ENCODE results near the gene IPO11.

DNA sequence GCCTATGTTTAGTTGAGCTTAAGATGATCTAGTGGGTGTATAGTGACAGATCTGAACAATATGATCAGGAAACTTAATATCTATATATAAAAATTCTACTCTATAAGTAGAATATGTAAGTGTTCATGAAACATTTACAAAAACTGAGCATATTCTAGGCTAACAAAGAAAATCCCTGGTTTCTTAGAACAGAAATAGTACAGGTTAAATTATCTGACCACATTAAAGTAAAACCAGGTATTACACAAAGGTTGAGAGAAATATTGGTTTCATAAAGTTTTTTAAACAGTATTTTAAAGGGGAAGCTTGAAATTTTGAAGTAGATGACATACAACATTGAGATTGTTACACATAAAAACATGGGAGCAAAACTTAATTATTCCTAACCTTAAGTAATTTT, 205.4 kb downstream of the IPO11 start:
- TF ChIP-seq, protein P1, sequence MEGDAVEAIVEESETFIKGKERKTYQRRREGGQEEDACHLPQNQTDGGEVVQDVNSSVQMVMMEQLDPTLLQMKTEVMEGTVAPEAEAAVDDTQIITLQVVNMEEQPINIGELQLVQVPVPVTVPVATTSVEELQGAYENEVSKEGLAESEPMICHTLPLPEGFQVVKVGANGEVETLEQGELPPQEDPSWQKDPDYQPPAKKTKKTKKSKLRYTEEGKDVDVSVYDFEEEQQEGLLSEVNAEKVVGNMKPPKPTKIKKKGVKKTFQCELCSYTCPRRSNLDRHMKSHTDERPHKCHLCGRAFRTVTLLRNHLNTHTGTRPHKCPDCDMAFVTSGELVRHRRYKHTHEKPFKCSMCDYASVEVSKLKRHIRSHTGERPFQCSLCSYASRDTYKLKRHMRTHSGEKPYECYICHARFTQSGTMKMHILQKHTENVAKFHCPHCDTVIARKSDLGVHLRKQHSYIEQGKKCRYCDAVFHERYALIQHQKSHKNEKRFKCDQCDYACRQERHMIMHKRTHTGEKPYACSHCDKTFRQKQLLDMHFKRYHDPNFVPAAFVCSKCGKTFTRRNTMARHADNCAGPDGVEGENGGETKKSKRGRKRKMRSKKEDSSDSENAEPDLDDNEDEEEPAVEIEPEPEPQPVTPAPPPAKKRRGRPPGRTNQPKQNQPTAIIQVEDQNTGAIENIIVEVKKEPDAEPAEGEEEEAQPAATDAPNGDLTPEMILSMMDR (IDR thresholded peaks at IDR 0.05): no peak
- TF ChIP-seq POLR2A (IDR thresholded peaks at IDR 0.05): no peak
- TF ChIP-seq EP300 (IDR thresholded peaks at IDR 0.05): no peak
